GM21737 (cell line): Measurements from ENCODE around the gene SCAP.

ENCODE experiments used
- ATAC-seq: cut with Tn5 transposase; IDR thresholded peaks from one replicate; pipeline ENCODE4 v1.9.1; 2021; ENCODE audit warnings: mild to moderate bottlenecking, moderate library complexity; ENCODE audit not compliant: unreplicated experiment

SCAP gene

GRCh38 chr3:47404431-47404876 lies 71.3 kb downstream of the SCAP start:
- no peak for ATAC-seq

GRCh38 chr3:47399531-47400270 lies 76.0 kb downstream of the SCAP start:
- no peak for ATAC-seq

GRCh38 chr3:47399016-47399415 lies 76.7 kb downstream of the SCAP start:
- no peak for ATAC-seq

GRCh38 chr3:47398228-47398627 lies 77.5 kb downstream of the SCAP start:
- ATAC-seq, result no peak

- no peak for ATAC-seq
These were observed 80.9 kb downstream of the SCAP start for GRCh38 chr3:47394881-47395280.

GRCh38 chr3:47394140-47394870 lies 81.4 kb downstream of the SCAP start:
- ATAC-seq, result no peak

- no peak for ATAC-seq
These were observed 82.8 kb downstream of the SCAP start for GRCh38 chr3:47392933-47393332.

- no peak for ATAC-seq
These were observed 89.9 kb downstream of the SCAP start for GRCh38 chr3:47385796-47386195.

- no peak for ATAC-seq
These were observed 90.7 kb downstream of the SCAP start for GRCh38 chr3:47385007-47385406.

GRCh38 chr3:47384425-47384824 lies 91.3 kb downstream of the SCAP start:
- ATAC-seq, result no peak

GRCh38 chr3:47381317-47382157 lies 94.2 kb downstream of the SCAP start:
- peak; percentile 71 for ATAC-seq

GRCh38 chr3:47380601-47381316 lies 95.0 kb downstream of the SCAP start, which contains the start of gene PTPN23:
TSS of gene PTPN23 (plus strand) at chr3:47381021. CDS start at chr3:47381097, 76 bp downstream.
- ATAC-seq, result peak; percentile 70

GRCh38 chr3:47380026-47380600 lies 95.6 kb downstream of the SCAP start:
- no peak for ATAC-seq

GRCh38 chr3:47379411-47379899 lies 96.3 kb downstream of the SCAP start:
- no peak for ATAC-seq

GRCh38 chr3:47378869-47379268 lies 96.9 kb downstream of the SCAP start:
- ATAC-seq, result no peak

- no peak for ATAC-seq
These were observed 98.6 kb downstream of the SCAP start for GRCh38 chr3:47377186-47377585.

GRCh38 chr3:47376393-47376792 lies 99.3 kb downstream of the SCAP start:
- no peak for ATAC-seq

GRCh38 chr3:47374587-47374986 lies 101.2 kb downstream of the SCAP start:
- ATAC-seq, result no peak

GRCh38 chr3:47370887-47371697 lies 104.6 kb downstream of the SCAP start:
- ATAC-seq, result no peak
